Panc1 (cell line): ENCODE results near the gene MVD. TPM values are rescaled to one million over a fixed set of nuclear protein-coding genes. Genes with fewer than 3 reads are reported as not detected.

Experiments
- ATAC-seq: fragments of 200-7000 bp; cut with Tn5 transposase; 2 replicates; pipeline ENCODE4 v1.9.1; 2020; ENCODE audit warnings: mild to moderate bottlenecking, moderate library complexity
- BruUV-seq: library from RNA; stranded (reverse); fragments of 400-500 nt; replicated peaks from 2 replicates; lab custom pipeline; 2021; lab: Mats Ljungman, UMichigan
- CTCF ChIA-PET: fragments of 300-600 bp; sonication (Branson Sonifier 250); formaldehyde crosslinking; loops from one replicate; lab custom pipeline; 2022; ENCODE audit warnings: antibody characterized with exemption; lab: Charles Lee
- POLR2A ChIA-PET: fragments of 300-600 bp; sonication (Branson Sonifier 250); formaldehyde crosslinking; loops from one replicate; lab custom pipeline; 2022; ENCODE audit warnings: antibody characterized with exemption; lab: Charles Lee
- DNase-seq: peaks from one replicate; pipeline ENCODE4 v3.0.0-alpha.2; 2010; ENCODE audit warnings: low read depth, low spot score
- H3K27ac ChIP-seq: 2 replicates; pipeline ENCODE4 v1.5.1; 2011; ENCODE audit warnings: mild to moderate bottlenecking, low read length, inconsistent platforms
- H3K27me3 ChIP-seq: fragments of 200-500 bp; sonication (Bioruptor generic); 2 replicates; pipeline ENCODE4 v1.6.0; 2014; ENCODE audit warnings: low read length, inconsistent platforms; ENCODE audit not compliant: control insufficient read depth, insufficient read depth
- H3K36me3 ChIP-seq: fragments of 200-500 bp; sonication (Bioruptor generic); 2 replicates; pipeline ENCODE4 v1.5.1; 2014; ENCODE audit warnings: inconsistent platforms, mild to moderate bottlenecking, low read length, moderate library complexity; ENCODE audit not compliant: control insufficient read depth, insufficient read depth
- H3K4me1 ChIP-seq: 2 replicates; pipeline ENCODE4 v1.5.1; 2011; ENCODE audit warnings: inconsistent platforms, mild to moderate bottlenecking, low read length, moderate library complexity; ENCODE audit not compliant: control insufficient read depth, insufficient read depth
- H3K4me3 ChIP-seq, 2 experiments: 2 replicates each; pipeline ENCODE4 v1.5.1; 2011 to 2012; ENCODE audit warnings: low read depth in 2 of 2, low read length in 2 of 2, mild to moderate bottlenecking in 2 of 2, inconsistent platforms in 1 of 2, moderate library complexity in 1 of 2
- H3K9me3 ChIP-seq: fragments of 200-500 bp; sonication (Bioruptor generic); 2 replicates; pipeline ENCODE4 v1.5.1; 2014; ENCODE audit warnings: low read depth, mild to moderate bottlenecking, inconsistent platforms, low read length, moderate library complexity; ENCODE audit not compliant: control insufficient read depth, insufficient read depth
- CTCF ChIP-seq: fragments of 450-650 bp; IDR thresholded peaks from 2 replicates; pipeline ENCODE4 v1.5.1; 2017; ENCODE audit warnings: mild to moderate bottlenecking
- POLR2AphosphoS5 ChIP-seq: IDR thresholded peaks from 2 replicates; pipeline ENCODE4 v1.6.1; 2012; ENCODE audit warnings: mild to moderate bottlenecking, low read depth, low read length, moderate library complexity
- REST ChIP-seq, 2 experiments: IDR thresholded peaks; 2 replicates each; pipeline ENCODE4 v1.6.1; 2011 to 2012; ENCODE audit warnings: low read depth in 2 of 2, control low read depth in 1 of 2, low read length in 1 of 2, mild to moderate bottlenecking in 1 of 2, moderate library complexity in 1 of 2; ENCODE audit not compliant: insufficient read depth in 1 of 2
- SIN3A ChIP-seq: IDR thresholded peaks from 2 replicates; pipeline ENCODE4 v1.6.1; 2012; ENCODE audit warnings: low read depth, mild to moderate bottlenecking, low read length, moderate library complexity, borderline replicate concordance; ENCODE audit not compliant: insufficient read depth
- TCF7L2 ChIP-seq: IDR thresholded peaks from 2 replicates; pipeline ENCODE4 v1.6.1; 2011; ENCODE audit warnings: mild to moderate bottlenecking, low read depth, low read length, inconsistent platforms
- in situ Hi-C: cut with HindIII; loops from 2 replicates; pipeline ENCODE4 v1.10.0; 2016; ENCODE audit warnings: low sequenced_read_pairs, low pct_unique_long_range_greater_than_20kb
- intact Hi-C: fragments of 100-400 bp; cut with micrococcal nuclease; formaldehyde crosslinking; loops from one replicate; pipeline ENCODE4 v1.10.0; 2022; ENCODE audit not compliant: unreplicated experiment
- total RNA-seq: library from RNA; stranded (reverse); gene quantifications from one replicate; pipeline ENCODE4 v1.2.1, GENCODE V29; 2021; ENCODE audit not compliant: unreplicated experiment

MVD gene
- total RNA-seq, 1 experiment from 2014 or later = 96.8 TPM

- H3K27ac ChIP-seq = no peak overlapping the region
- ATAC-seq = no peak
- H3K36me3 ChIP-seq = no peaks in the 10 kb centered on the region; the same call in 1 of the 2 replicates
- H3K4me3 ChIP-seq = peak overlapping the region in 1 of 2 experiments; percentile 23; a peak in 1 of 4 replicates
- no peaks in the 10 kb centered on the region for H3K27me3 ChIP-seq
- DNase-seq = no peak
- ChIA-PET CTCF (no interaction called here), POLR2A (no interaction called here)
- intact Hi-C loops (no loop called here), in situ Hi-C loops (no loop called here)
- H3K9me3 ChIP-seq = no peaks in the 10 kb centered on the region
- TF ChIP-seq SIN3A = no peak
- TF ChIP-seq TCF7L2 = no peak
- TF ChIP-seq POLR2AphosphoS5 = no peak
- no peak for TF ChIP-seq REST (IDR thresholded peaks at IDR 0.05; ENCODE audit: insufficient read depth in 1 of 2, low read depth in 2 of 2, low read length in 1 of 2)
- TF ChIP-seq CTCF = no peak
- H3K4me1 ChIP-seq = peaks cover 5% of the 10 kb centered on the region; the same call in 1 of the 2 replicates
- BruUV-seq = no TSS peak
Measured at GRCh38 chr16:88661468-88661867, 1.4 kb downstream of the MVD start.

GRCh38 chr16:88659160-88659559 lies 3.7 kb downstream of the MVD start:
- no peak overlapping the region for H3K4me3 ChIP-seq
- in situ Hi-C loops (no loop called here), intact Hi-C loops (no loop called here)
- H3K9me3 ChIP-seq = no peaks in the 10 kb centered on the region
- no peak overlapping the region for H3K27ac ChIP-seq
- ChIA-PET CTCF (no interaction called here), POLR2A (no interaction called here)
- ATAC-seq = no peak
- no peaks in the 10 kb centered on the region; the same call in 1 of the 2 replicates for H3K36me3 ChIP-seq
- DNase-seq = no peak
- H3K27me3 ChIP-seq = no peaks in the 10 kb centered on the region
- peaks cover 5% of the 10 kb centered on the region; the same call in 1 of the 2 replicates for H3K4me1 ChIP-seq
- no peak for TF ChIP-seq CTCF
- TF ChIP-seq TCF7L2 = no peak
- TF ChIP-seq REST (IDR thresholded peaks at IDR 0.05; ENCODE audit: insufficient read depth in 1 of 2, low read depth in 2 of 2, low read length in 1 of 2) = no peak
- no peak for TF ChIP-seq POLR2AphosphoS5
- TF ChIP-seq SIN3A = no peak
- BruUV-seq = no TSS peak
